H1 (cell line): ENCODE results near the gene STIM1. TPM values are rescaled to one million over a fixed set of nuclear protein-coding genes. Genes with fewer than 3 reads are reported as not detected.

Experiments used
- GABPA ChIP-seq: IDR thresholded peaks from 2 replicates; pipeline ENCODE4 v1.6.1; 2011; ENCODE audit warnings: mild to moderate bottlenecking, low read length, moderate library complexity, borderline replicate concordance; ENCODE audit not compliant: insufficient read depth
- MAX ChIP-seq: IDR thresholded peaks from 2 replicates; pipeline ENCODE4 v1.6.1; 2012; ENCODE audit warnings: inconsistent platforms
- polyA plus RNA-seq, 7 experiments: library from polyadenylated mRNA; depleted of rRNA in 3 of 7; stranded (reverse) in 5 of 7; unstranded in 2 of 7; fragments of >200 nt in 5 of 7; fragments of 200-250 nt in 2 of 7; gene quantifications; 1 replicate in 5 of 7; 2 replicates in 1 of 7; 4 replicates in 1 of 7; pipeline versions ENCODE4 v1.2.1 to v1.2.3, GENCODE V29; 2011 to 2013; ENCODE audit warnings: missing spikeins in 2 of 7, mixed read lengths in 2 of 7
- total RNA-seq: library from RNA; stranded (reverse); fragmentation: NEBNext Ultra II Directional; extraction: Animal tissue kit (Norgen Biotek cat#: 25700); gene quantifications from 2 replicates; pipeline ENCODE4 v1.2.1, GENCODE V29; 2021
- TF ChIP-seq, protein P1 (sequence below): fragments of 300-600 bp; sonication (generic); IDR thresholded peaks from 2 replicates; pipeline ENCODE4 v1.7.1; 2012; ENCODE audit warnings: low read length, moderate library complexity, mild to moderate bottlenecking, inconsistent platforms; ENCODE audit not compliant: insufficient replicate concordance

The STIM1 gene
- total and polyA plus RNA-seq, 2 of the 8 experiments (the other 6 are each of a cell fraction or from before 2014, with no cell fraction given) = 11.1 to 12.2 TPM

- TF ChIP-seq, protein P1, sequence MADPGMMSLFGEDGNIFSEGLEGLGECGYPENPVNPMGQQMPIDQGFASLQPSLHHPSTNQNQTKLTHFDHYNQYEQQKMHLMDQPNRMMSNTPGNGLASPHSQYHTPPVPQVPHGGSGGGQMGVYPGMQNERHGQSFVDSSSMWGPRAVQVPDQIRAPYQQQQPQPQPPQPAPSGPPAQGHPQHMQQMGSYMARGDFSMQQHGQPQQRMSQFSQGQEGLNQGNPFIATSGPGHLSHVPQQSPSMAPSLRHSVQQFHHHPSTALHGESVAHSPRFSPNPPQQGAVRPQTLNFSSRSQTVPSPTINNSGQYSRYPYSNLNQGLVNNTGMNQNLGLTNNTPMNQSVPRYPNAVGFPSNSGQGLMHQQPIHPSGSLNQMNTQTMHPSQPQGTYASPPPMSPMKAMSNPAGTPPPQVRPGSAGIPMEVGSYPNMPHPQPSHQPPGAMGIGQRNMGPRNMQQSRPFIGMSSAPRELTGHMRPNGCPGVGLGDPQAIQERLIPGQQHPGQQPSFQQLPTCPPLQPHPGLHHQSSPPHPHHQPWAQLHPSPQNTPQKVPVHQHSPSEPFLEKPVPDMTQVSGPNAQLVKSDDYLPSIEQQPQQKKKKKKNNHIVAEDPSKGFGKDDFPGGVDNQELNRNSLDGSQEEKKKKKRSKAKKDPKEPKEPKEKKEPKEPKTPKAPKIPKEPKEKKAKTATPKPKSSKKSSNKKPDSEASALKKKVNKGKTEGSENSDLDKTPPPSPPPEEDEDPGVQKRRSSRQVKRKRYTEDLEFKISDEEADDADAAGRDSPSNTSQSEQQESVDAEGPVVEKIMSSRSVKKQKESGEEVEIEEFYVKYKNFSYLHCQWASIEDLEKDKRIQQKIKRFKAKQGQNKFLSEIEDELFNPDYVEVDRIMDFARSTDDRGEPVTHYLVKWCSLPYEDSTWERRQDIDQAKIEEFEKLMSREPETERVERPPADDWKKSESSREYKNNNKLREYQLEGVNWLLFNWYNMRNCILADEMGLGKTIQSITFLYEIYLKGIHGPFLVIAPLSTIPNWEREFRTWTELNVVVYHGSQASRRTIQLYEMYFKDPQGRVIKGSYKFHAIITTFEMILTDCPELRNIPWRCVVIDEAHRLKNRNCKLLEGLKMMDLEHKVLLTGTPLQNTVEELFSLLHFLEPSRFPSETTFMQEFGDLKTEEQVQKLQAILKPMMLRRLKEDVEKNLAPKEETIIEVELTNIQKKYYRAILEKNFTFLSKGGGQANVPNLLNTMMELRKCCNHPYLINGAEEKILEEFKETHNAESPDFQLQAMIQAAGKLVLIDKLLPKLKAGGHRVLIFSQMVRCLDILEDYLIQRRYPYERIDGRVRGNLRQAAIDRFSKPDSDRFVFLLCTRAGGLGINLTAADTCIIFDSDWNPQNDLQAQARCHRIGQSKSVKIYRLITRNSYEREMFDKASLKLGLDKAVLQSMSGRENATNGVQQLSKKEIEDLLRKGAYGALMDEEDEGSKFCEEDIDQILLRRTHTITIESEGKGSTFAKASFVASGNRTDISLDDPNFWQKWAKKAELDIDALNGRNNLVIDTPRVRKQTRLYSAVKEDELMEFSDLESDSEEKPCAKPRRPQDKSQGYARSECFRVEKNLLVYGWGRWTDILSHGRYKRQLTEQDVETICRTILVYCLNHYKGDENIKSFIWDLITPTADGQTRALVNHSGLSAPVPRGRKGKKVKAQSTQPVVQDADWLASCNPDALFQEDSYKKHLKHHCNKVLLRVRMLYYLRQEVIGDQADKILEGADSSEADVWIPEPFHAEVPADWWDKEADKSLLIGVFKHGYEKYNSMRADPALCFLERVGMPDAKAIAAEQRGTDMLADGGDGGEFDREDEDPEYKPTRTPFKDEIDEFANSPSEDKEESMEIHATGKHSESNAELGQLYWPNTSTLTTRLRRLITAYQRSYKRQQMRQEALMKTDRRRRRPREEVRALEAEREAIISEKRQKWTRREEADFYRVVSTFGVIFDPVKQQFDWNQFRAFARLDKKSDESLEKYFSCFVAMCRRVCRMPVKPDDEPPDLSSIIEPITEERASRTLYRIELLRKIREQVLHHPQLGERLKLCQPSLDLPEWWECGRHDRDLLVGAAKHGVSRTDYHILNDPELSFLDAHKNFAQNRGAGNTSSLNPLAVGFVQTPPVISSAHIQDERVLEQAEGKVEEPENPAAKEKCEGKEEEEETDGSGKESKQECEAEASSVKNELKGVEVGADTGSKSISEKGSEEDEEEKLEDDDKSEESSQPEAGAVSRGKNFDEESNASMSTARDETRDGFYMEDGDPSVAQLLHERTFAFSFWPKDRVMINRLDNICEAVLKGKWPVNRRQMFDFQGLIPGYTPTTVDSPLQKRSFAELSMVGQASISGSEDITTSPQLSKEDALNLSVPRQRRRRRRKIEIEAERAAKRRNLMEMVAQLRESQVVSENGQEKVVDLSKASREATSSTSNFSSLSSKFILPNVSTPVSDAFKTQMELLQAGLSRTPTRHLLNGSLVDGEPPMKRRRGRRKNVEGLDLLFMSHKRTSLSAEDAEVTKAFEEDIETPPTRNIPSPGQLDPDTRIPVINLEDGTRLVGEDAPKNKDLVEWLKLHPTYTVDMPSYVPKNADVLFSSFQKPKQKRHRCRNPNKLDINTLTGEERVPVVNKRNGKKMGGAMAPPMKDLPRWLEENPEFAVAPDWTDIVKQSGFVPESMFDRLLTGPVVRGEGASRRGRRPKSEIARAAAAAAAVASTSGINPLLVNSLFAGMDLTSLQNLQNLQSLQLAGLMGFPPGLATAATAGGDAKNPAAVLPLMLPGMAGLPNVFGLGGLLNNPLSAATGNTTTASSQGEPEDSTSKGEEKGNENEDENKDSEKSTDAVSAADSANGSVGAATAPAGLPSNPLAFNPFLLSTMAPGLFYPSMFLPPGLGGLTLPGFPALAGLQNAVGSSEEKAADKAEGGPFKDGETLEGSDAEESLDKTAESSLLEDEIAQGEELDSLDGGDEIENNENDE = no peak
- TF ChIP-seq GABPA (no peak), MAX (no peak)
- TF ChIP-seq, all 59 proteins: peak for 0
Observed at GRCh38 chr11:3956748-3957147, 101.3 kb downstream of the STIM1 start (continued).
